Skeletal muscle cell (primary cell): ENCODE data around the gene C2CD2L.
"Not testable (repeated sequence)": the region's sequence is repeated elsewhere in the genome, so short reads cannot be mapped to it uniquely, and the experiment has no call there.

ENCODE experiments used
- DNase-seq: peaks from one replicate; pipeline ENCODE4 v3.0.0-alpha.2; 2010; ENCODE audit warnings: low read depth
- H3K4me3 ChIP-seq: 2 replicates; pipeline ENCODE4 v1.5.1; 2011; ENCODE audit warnings: low read depth, mild to moderate bottlenecking, control low read depth, low read length, moderate library complexity

Gene C2CD2L

GRCh38 chr11:119147604-119148333 lies 40.6 kb downstream of the C2CD2L start:
- no peak overlapping the region for H3K4me3 ChIP-seq
- DNase-seq, result no peak

GRCh38 chr11:119148720-119149017 lies 41.5 kb downstream of the C2CD2L start:
- no peak for DNase-seq
- peak overlapping the region; percentile 59 for H3K4me3 ChIP-seq

DNA sequence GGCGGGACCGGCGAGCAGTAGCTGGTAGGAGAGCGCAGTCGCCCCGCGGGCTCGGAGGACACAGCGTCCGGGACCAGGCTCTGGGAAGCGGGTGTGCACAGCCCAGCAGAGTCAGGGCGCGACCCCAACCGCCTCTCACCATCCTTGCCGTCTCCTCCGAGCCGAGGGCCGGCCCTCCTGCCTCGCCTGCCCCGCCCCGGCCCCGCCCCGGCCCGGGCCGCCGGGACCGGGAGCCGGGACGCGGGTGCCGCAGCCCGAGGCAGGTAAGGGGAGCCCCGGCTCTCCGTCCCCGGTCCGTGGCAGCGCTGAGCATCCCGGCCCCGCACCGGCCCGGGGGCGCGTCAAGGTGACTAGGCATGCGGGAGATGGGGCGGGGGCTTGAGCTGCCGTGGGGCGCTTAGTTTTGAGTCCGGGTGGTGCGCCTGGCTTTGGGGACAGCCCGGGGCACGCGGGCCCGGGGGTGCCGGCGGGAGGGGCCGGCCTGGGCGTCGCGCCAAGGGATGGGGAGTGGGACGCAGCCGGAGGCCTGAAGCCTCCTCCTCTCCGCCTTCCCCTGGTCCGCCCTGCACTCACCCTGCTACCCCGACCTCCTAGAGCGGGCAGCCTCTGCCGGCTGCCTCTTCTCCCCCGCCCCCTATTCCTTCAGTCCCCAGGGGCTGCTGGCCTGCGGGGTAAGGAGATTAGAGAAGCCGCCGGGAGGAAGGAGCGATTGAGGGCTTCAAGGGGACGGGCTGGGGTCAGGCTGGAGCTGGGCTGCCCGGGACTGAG lies 42.1 kb downstream of the C2CD2L start, which contains the start of gene ABCG4:
Gene ABCG4 (plus strand): TSS at position 35 of the 768 bp plus-strand sequence. CDS start 914 bp downstream, outside the sequence.
- no peak for DNase-seq
- peak within 1 kb of the TSS; percentile 59 for H3K4me3 ChIP-seq

DNA sequence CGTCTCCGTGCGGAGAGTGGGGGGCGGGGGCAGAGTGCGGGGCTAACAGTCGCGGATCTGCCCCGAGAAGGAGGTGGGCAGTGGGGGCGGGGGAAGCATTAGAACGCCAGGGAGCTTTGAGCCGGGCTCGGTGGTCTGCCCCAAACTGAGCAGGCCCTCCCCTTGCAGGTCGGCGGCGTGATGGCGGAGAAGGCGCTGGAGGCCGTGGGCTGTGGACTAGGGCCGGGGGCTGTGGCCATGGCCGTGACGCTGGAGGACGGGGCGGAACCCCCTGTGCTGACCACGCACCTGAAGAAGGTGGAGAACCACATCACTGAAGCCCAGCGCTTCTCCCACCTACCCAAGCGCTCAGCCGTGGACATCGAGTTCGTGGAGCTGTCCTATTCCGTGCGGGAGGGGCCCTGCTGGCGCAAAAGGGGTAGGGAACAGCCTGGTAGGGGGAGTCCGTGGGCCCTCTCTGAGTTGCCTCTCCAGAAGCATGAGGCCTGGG lies 42.7 kb downstream of the C2CD2L start:
- H3K4me3 ChIP-seq, result peak overlapping the region; percentile 59
- DNase-seq, result no peak

- H3K4me3 ChIP-seq, result no peak overlapping the region
- DNase-seq, result no peak
Observed at GRCh38 chr11:119152043-119152442, 44.9 kb downstream of the C2CD2L start.

DNA sequence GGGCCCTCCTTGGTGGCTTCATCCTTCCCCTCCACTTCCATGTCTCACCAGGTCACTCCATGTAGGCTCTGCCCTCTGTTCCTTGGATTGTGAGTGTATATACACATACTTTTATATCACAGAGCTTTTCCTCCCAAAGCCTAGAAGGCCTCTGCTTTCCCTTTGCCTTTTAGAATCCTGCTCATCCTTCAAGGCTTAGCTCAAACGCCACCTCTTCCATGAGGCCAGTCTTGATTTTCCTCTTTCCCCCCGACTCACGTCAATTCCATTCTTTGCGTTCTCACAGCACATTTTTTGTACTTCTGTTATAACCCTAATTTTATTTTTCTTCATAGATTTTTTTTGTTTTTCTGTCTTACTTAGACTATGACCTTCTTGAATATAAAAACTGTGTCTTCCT lies 45.5 kb downstream of the C2CD2L start:
- H3K4me3 ChIP-seq, result no peak overlapping the region
- no peak for DNase-seq

DNA sequence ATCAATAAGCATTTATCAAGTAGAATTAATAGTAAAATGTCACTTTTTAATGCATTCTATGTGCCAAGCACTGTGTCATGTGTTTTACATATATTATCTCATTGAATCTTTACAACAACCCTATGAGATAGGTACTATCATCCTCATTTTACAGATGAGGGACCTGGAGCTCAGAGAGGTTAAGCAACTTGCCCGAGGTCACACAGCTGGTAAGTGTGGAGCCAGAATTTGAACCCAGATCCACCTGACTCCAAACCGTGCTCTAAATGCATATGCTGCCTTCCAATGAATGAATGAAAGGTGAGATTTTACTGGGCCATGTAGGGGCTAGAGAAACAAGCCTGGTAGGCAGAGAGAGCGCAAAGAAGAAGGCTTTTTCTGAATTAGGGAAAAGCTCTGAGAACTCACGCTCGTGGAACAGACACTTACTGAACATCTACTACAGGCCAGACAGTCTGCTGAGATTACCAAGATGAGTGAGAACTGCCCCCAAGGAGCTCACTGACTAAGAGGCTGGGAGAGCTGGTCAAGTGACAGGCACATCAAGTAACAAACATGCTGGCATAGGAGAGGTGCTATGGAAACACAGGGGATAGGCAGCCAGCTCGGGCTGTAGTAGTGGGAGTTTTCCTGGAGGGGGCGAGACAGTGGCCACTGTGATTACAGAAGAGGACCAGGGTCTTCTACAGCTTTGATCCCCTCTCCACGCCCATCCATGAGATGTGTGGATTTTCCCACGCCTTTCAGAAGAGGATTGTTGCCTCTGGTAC lies 46.1 kb downstream of the C2CD2L start:
- no peak overlapping the region for H3K4me3 ChIP-seq
- no peak for DNase-seq

DNA sequence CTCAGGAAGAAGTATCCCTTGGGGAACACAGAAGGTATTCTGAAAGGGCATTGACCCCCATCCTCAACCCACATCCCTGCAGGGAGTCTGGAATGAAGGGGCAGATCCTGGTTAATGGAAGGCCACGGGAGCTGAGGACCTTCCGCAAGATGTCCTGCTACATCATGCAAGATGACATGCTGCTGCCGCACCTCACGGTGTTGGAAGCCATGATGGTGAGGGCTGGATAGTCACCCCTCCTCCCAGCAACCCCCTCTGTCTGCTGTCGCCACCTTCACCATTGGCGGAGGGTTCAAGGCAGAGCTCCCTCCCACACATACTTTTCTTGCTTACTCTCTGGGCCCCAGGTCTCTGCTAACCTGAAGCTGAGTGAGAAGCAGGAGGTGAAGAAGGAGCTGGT lies 47.0 kb downstream of the C2CD2L start:
- no peak overlapping the region for H3K4me3 ChIP-seq
- DNase-seq, result no peak

DNA sequence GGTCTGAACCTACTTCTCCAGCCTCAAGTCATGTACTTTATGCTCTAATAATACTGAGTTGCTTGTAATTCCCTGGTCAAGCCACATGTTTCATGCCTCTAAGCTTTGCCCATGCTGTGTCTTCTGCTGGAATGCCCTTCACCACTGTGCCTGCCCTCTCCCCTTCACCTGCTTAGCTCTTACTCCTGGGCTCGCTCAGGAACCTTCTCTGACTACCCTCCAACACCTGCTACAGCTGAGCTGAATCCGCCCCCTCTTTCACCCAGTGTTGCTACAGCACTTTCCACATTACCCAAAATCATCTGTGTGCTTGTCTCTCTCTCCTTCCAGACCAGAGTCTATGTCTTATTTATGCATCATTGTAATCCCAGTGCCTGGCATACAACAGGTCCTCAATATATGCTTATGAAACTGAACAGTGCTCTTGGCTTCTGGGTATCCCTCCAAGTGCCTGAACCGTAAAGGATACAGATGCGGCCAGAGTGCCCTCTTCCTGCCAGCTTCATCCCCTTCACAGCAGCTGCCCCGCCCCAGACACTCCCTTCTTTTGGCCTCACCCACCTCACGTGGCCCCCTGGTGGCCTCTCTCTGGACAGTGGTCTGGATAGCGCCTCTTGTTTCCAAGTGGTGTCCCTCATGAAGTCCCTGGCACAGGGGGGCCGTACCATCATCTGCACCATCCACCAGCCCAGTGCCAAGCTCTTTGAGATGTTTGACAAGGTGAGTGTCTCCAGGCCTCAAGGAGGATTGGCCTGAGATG lies 48.8 kb downstream of the C2CD2L start:
- H3K4me3 ChIP-seq, result no peak overlapping the region
- DNase-seq, result no peak

- no peak for DNase-seq
- H3K4me3 ChIP-seq, result no peak overlapping the region
Observed at GRCh38 chr11:119156496-119156895, 49.4 kb downstream of the C2CD2L start.

DNA sequence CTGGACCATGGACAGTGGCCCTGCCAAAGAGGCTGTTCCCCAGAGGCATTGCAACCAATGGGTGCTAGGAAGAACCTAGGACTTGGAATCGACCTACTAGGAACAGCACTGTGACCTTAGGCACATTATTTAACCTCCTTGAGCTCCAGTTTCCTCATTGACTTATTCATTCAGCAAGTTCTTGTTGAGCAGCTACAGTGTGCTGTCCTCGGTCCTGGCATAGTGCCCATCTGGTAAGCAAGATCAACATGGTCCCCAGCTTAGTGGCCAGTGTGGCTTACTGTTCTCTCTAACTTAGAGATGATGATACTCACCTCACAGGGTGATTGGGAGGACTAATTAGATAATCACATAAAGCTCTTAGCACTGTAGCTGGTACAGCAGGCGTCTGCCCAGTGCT lies 49.9 kb downstream of the C2CD2L start:
- H3K4me3 ChIP-seq, result no peak overlapping the region
- no peak for DNase-seq

- DNase-seq, result no peak
- no peak overlapping the region for H3K4me3 ChIP-seq
Observed at GRCh38 chr11:119158467-119158866, 51.3 kb downstream of the C2CD2L start.

DNA sequence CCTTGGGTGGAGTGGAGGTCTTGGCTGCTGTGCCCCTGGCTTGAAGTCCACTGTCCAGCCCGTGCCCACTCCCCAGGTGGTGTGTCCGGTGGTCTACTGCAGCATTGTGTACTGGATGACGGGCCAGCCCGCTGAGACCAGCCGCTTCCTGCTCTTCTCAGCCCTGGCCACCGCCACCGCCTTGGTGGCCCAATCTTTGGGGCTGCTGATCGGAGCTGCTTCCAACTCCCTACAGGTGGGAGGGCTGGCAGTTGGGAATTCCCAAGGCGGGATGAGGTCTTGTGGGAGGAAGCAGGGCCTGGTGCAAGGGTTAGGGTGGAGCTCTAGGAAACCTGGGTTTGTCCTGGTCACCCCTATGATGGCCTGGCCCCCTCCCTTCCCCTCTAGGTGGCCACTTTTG lies 53.0 kb downstream of the C2CD2L start:
- no peak overlapping the region for H3K4me3 ChIP-seq
- DNase-seq, result no peak

- H3K4me3 ChIP-seq, result no peak overlapping the region
- DNase-seq, result no peak
Observed at GRCh38 chr11:119161871-119162270, 54.7 kb downstream of the C2CD2L start.

DNA sequence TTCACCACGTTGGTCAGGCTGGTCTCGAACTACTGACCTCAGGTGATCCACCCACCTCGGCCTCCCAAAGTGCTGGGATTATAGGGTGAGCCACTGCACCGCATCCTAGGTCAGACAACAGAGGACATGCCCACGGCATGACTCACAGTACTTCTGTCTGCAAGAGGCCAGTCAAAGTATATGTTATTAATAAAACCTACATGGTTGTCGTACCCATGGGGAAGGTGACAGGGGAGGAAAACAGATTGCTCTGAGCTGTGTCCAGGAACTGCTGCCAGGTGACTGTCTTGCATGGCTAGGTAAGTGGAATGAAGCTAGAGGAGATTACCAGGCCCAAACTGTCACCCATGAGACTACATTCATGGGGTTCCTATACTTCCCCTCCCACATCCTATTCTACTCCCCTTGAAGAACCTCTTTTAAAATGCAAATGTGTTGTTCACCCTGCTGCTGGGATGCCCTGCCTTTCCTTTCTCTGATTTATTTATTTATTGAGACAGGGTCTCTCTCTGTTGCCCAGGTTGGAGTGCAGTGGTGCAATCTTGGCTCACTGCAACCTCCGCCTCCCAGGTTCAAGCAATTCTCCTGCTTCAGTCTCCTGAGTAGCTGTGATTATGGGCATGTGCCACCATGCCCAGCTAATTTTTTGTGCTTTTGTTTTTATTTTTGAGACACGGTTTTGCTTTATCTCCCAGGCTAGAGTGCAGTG lies 59.4 kb downstream of the C2CD2L start:
- no peak overlapping the region for H3K4me3 ChIP-seq
- no peak for DNase-seq

- DNase-seq, H3K4me3 ChIP-seq: not testable (repeated sequence)
Observed at GRCh38 chr11:119167077-119167458, 59.9 kb downstream of the C2CD2L start.

DNA sequence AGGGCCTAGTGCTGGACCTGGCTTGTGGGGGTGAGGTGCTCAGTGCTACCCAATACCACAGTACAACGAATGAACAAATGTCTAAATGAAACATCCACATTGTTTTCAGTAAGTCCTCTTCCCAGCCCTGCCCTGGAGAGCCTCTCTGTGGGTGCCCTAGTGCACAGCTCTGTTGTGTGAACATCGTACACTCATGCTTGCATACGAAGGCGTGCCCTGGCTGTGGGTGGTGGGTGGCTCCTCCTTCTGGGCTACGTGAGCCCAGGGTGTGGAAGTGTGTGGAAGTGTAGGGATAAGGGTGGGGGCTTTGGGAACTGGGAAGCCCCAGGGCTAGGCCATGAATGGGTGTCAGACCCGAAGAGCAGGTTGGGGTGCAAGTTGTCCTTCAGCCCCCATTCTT lies 60.8 kb downstream of the C2CD2L start:
- H3K4me3 ChIP-seq, result no peak overlapping the region
- no peak for DNase-seq
